HCT116 (cell line): ENCODE measurements around the gene SLC25A21.

Experiments
- CEBPB ChIP-seq: IDR thresholded peaks from 2 replicates; pipeline ENCODE4 v1.6.1; 2012; ENCODE audit warnings: low read depth
- EZH2 ChIP-seq: fragments of 200-600 bp; sonication (generic); IDR thresholded peaks from 2 replicates; pipeline ENCODE4 v1.6.1; 2017; ENCODE audit warnings: antibody characterized with exemption, mixed run types
- POLR2A ChIP-seq: IDR thresholded peaks from 2 replicates; pipeline ENCODE4 v1.7.0; 2011; ENCODE audit warnings: borderline replicate concordance; ENCODE audit not compliant: insufficient read depth, insufficient read length; ENCODE audit errors: extremely low read depth
- TF ChIP-seq, protein P1 (sequence below), 3 experiments: fragments of 200-600 bp in 1 of 3; sonication (generic) in 1 of 3; IDR thresholded peaks in 2 of 3; conservative IDR thresholded peaks in 1 of 3; 2 replicates each; pipeline ENCODE4 v1.5.1; 2012 to 2017; ENCODE audit warnings: low read depth in 2 of 3, low read length in 2 of 3, antibody characterized with exemption in 1 of 3, borderline replicate concordance in 1 of 3, control low read depth in 1 of 3, mild to moderate bottlenecking in 1 of 3, mixed read lengths in 1 of 3, mixed run types in 1 of 3, moderate library complexity in 1 of 3; ENCODE audit not compliant: insufficient read depth in 1 of 3

GRCh38 chr14:36820901-36821300 is 351.5 kb downstream of the SLC25A21 start:
- TF ChIP-seq, protein P1, sequence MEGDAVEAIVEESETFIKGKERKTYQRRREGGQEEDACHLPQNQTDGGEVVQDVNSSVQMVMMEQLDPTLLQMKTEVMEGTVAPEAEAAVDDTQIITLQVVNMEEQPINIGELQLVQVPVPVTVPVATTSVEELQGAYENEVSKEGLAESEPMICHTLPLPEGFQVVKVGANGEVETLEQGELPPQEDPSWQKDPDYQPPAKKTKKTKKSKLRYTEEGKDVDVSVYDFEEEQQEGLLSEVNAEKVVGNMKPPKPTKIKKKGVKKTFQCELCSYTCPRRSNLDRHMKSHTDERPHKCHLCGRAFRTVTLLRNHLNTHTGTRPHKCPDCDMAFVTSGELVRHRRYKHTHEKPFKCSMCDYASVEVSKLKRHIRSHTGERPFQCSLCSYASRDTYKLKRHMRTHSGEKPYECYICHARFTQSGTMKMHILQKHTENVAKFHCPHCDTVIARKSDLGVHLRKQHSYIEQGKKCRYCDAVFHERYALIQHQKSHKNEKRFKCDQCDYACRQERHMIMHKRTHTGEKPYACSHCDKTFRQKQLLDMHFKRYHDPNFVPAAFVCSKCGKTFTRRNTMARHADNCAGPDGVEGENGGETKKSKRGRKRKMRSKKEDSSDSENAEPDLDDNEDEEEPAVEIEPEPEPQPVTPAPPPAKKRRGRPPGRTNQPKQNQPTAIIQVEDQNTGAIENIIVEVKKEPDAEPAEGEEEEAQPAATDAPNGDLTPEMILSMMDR (IDR thresholded peaks at IDR 0.05 in 2 of 3, conservative IDR thresholded peaks at IDR 0.05 in 1 of 3; ENCODE audit: borderline replicate concordance in 1 of 3, insufficient read depth in 1 of 3, low read depth in 2 of 3, low read length in 2 of 3) = no peak
- TF ChIP-seq CEBPB = no peak
- TF ChIP-seq POLR2A = no peak
- TF ChIP-seq EZH2 = no peak
